Stimulated activated memory B cell treated with anti-CD40 and anti-IgM and Interleukin-4, amounts not matched to agents 10 μg/mL and 1 μg/mL and 100 μg/mL, for 72 hours (primary cell): ENCODE measurements around the gene PAWR.
"Not testable (repeated sequence)": the region's sequence is repeated elsewhere in the genome, so short reads cannot be mapped to it uniquely, and the experiment has no call there.

Experiments used
- ATAC-seq: fragments of 150-1000 bp; cut with Tn5 transposase; 2 replicates; pipeline ENCODE4 v1.10.0; 2021
- H3K27ac Mint-ChIP-seq: one replicate; pipeline ENCODE4 v1.8.0; 2022; ENCODE audit warnings: mild to moderate bottlenecking, mixed read lengths
- H3K27me3 Mint-ChIP-seq: one replicate; pipeline ENCODE4 v1.8.0; 2022; ENCODE audit warnings: mixed read lengths
- H3K36me3 Mint-ChIP-seq: one replicate; pipeline ENCODE4 v1.8.0; 2022; ENCODE audit warnings: mixed read lengths
- H3K4me1 Mint-ChIP-seq: one replicate; pipeline ENCODE4 v1.8.0; 2022; ENCODE audit warnings: mixed read lengths
- H3K4me3 Mint-ChIP-seq: one replicate; pipeline ENCODE4 v1.8.0; 2022; ENCODE audit warnings: mild to moderate bottlenecking, moderate library complexity, mixed read lengths
- H3K9me3 Mint-ChIP-seq: one replicate; pipeline ENCODE4 v1.8.0; 2022; ENCODE audit warnings: mixed read lengths

PAWR gene

GRCh38 chr12:79673354-79673753, 17.4 kb downstream of the PAWR start:
- no peaks in the 10 kb centered on the region for H3K9me3 Mint-ChIP-seq

DNA sequence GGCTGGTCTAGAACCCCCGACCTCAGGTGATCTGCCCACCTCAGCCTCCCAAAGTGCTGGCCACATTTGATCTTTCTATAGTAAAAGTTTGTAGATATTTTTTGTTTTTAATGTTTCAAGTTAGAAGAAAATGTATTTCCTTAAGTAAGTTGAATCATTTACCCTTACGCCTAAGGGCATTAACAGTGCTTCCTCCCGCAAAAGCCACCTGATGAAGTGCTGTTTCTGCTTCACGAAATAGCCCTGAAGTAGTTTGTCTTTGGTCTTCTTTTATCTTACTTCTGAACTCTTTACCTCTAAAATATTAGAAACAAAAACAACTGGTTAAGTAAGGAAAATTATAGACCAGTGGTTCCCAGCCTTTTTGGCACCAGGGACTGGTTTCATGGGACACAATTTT, 22.7 kb downstream of the PAWR start:
- Mint-ChIP-seq H3K9me3 (no peaks in the 10 kb centered on the region), H3K27me3 (no peaks in the 10 kb centered on the region), H3K27ac (no peak overlapping the region), H3K4me3 (no peak overlapping the region), H3K4me1 (peaks cover 31% of the 10 kb centered on the region), H3K36me3 (peaks cover 7% of the 10 kb centered on the region)
- ATAC-seq = no peak

More at GRCh38 chr12:79673354-79673753, 17.4 kb downstream of the PAWR start:
- peak overlapping the region; percentile 48 for H3K27ac Mint-ChIP-seq
- H3K36me3 Mint-ChIP-seq = peaks cover 11% of the 10 kb centered on the region
- peak; percentile 70 for ATAC-seq
- H3K4me3 Mint-ChIP-seq = no peak overlapping the region
- H3K27me3 Mint-ChIP-seq = no peaks in the 10 kb centered on the region
- H3K4me1 Mint-ChIP-seq = peaks cover 48% of the 10 kb centered on the region

GRCh38 chr12:79665212-79665887, 25.4 kb downstream of the PAWR start:
- Mint-ChIP-seq H3K27me3 (no peaks in the 10 kb centered on the region), H3K36me3 (peaks cover 7% of the 10 kb centered on the region), H3K27ac (no peak overlapping the region), H3K4me1 (peaks cover 27% of the 10 kb centered on the region), H3K4me3 (no peak overlapping the region), H3K9me3 (no peaks in the 10 kb centered on the region)
- ATAC-seq = no peak

- H3K27me3 Mint-ChIP-seq = no peaks in the 10 kb centered on the region
- peaks cover 33% of the 10 kb centered on the region for H3K4me1 Mint-ChIP-seq
- H3K27ac Mint-ChIP-seq = no peak overlapping the region
- no peak overlapping the region for H3K4me3 Mint-ChIP-seq
- no peak for ATAC-seq
- H3K9me3 Mint-ChIP-seq = no peaks in the 10 kb centered on the region
- peaks cover 7% of the 10 kb centered on the region for H3K36me3 Mint-ChIP-seq
Measured at GRCh38 chr12:79664518-79664917, 26.2 kb downstream of the PAWR start.

DNA sequence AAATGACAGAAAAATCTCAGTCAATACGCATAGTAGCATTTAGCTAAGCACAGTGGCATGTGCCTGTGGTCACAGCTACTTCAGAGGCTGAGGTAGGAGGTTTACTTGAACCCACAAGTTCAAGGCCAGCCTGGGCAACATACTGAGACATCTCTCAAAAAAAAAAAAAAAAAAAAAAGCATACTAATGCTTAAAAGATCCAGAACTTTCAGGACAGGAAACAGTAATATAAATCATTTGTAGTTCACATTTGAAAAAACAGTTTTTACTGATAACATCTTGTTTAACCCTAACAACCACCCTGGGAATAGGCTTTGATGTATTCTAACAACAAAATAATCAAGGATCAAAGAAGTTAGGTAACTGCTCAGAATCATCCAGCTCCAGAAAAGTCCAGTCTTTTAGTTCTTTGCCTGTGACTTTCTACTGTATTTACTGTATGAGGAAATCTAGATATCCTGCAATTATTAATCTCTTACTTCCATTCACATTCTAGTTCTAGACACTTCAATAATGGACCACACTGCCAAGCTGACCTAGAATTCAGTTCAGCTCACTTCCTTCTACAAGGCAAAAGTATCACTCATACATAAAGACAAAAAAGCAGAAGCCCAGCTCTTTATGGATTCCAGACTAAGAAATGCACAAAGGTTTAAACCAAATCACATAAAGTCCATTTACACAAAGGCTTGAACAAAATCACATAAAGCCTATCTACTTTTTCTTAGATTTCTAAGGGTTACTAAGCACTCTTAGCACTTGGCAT, 28.5 kb downstream of the PAWR start:
- no peak overlapping the region for H3K27ac Mint-ChIP-seq
- peaks cover 7% of the 10 kb centered on the region for H3K36me3 Mint-ChIP-seq
- H3K4me1 Mint-ChIP-seq = peaks cover 33% of the 10 kb centered on the region
- H3K9me3 Mint-ChIP-seq = no peaks in the 10 kb centered on the region
- H3K4me3 Mint-ChIP-seq = no peak overlapping the region
- no peak for ATAC-seq
- H3K27me3 Mint-ChIP-seq = no peaks in the 10 kb centered on the region

DNA sequence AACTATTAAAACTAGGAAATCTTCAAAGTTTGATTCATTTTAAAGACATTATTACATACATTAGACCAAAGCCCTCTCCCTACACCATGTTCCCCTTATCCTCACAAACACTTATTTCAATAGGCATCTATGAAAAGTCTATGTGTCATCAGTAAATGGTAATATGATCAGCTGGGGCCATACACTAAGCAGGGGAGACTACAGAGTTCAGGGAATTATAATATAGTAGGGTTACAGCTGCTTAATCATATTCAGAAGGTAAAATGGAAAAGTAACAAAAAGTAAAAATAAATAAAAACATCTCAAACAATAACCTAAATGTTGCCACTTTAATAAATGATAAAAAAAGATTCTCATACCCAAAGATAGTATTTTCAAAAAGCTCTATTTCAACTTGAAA, 29.1 kb downstream of the PAWR start:
- Mint-ChIP-seq H3K36me3 (peaks cover 12% of the 10 kb centered on the region), H3K4me1 (peaks cover 32% of the 10 kb centered on the region), H3K9me3 (no peaks in the 10 kb centered on the region), H3K27me3 (no peaks in the 10 kb centered on the region), H3K4me3 (no peak overlapping the region), H3K27ac (no peak overlapping the region)
- ATAC-seq = no peak

- no peaks in the 10 kb centered on the region for H3K9me3 Mint-ChIP-seq
- no peak overlapping the region for H3K4me3 Mint-ChIP-seq
Measured at GRCh38 chr12:79659961-79660431, 30.8 kb downstream of the PAWR start.

DNA sequence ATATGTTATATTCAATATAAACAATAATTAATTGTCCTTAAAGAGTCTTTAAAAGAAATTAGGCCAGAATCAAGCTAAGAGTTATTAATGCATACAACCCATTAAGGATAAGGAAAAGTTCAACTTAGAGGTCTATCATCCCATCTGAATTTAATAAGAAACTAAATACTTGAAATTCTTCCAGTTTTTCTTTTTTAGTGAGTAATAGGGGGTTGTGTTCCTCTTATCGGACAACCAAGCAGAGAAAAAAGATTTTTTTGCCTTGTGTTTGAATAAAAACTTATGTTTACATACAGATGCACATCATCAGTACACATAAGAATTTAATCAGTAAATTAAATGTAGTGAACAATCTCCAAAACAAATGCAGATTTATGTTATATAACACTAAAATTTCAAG, 32.5 kb downstream of the PAWR start:
- peaks cover 22% of the 10 kb centered on the region for H3K36me3 Mint-ChIP-seq
- no peaks in the 10 kb centered on the region for H3K27me3 Mint-ChIP-seq
- no peak overlapping the region for H3K4me3 Mint-ChIP-seq
- no peak for ATAC-seq
- H3K9me3 Mint-ChIP-seq = no peaks in the 10 kb centered on the region
- H3K4me1 Mint-ChIP-seq = peaks cover 21% of the 10 kb centered on the region
- H3K27ac Mint-ChIP-seq = no peak overlapping the region

More at GRCh38 chr12:79659961-79660431, 30.8 kb downstream of the PAWR start:
- no peak overlapping the region for H3K27ac Mint-ChIP-seq
- H3K36me3 Mint-ChIP-seq = peaks cover 22% of the 10 kb centered on the region
- no peak for ATAC-seq
- no peaks in the 10 kb centered on the region for H3K27me3 Mint-ChIP-seq
- H3K4me1 Mint-ChIP-seq = peaks cover 23% of the 10 kb centered on the region

GRCh38 chr12:79657136-79657535, 33.6 kb downstream of the PAWR start:
- Mint-ChIP-seq H3K27me3 (no peaks in the 10 kb centered on the region), H3K36me3 (peaks cover 22% of the 10 kb centered on the region), H3K27ac (no peak overlapping the region), H3K4me1 (peaks cover 15% of the 10 kb centered on the region), H3K9me3 (no peaks in the 10 kb centered on the region), H3K4me3 (no peak overlapping the region)
- ATAC-seq = no peak

DNA sequence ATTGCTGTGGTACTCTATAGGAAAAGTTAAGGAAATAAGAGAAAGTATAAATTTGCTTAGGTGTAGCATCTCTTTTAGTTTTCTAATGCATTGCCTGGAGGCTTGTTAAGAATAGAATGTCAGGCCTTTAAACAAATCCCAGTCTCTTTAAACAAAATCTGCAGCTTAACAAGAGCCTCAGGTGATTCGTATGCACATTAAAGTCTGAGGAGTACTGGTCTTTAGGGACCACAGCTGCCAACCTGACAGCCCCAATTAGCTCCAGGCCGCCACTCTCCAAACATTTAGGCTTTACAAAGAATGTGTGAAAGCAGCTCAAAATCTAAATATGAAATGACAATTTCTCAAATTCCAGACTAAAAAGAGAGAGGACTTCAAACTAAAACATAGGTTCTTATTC, 35.7 kb downstream of the PAWR start:
- Mint-ChIP-seq H3K9me3 (no peaks in the 10 kb centered on the region), H3K4me1 (peaks cover 10% of the 10 kb centered on the region), H3K36me3 (peaks cover 27% of the 10 kb centered on the region), H3K27me3 (no peaks in the 10 kb centered on the region), H3K4me3 (no peak overlapping the region), H3K27ac (no peak overlapping the region)
- no peak for ATAC-seq

- H3K4me1 Mint-ChIP-seq = peaks cover 14% of the 10 kb centered on the region
- H3K27ac Mint-ChIP-seq = no peak overlapping the region
- no peaks in the 10 kb centered on the region for H3K27me3 Mint-ChIP-seq
- H3K9me3 Mint-ChIP-seq = no peaks in the 10 kb centered on the region
- no peak for ATAC-seq
- peaks cover 31% of the 10 kb centered on the region for H3K36me3 Mint-ChIP-seq
- H3K4me3 Mint-ChIP-seq = no peak overlapping the region
Measured at GRCh38 chr12:79652521-79652920, 38.2 kb downstream of the PAWR start.

DNA sequence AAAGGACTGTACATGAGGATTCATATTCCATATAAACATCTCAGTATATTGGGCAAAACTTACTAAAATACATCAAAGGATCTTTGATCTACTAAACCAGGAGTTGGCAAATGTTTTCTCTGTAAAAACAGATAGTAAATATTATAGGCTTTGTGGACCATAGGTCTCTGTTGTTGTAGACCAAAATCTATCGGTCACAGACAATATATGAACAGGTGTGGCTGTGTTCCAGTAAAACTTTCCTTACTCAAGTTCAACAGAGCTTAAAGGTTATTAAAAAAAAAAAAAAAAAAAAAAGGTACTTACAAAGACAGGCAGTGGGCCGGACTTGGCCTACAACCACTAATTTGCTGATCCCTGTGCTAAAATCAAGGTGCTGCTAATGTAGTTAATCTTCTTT, 40.3 kb downstream of the PAWR start:
- H3K27me3 Mint-ChIP-seq = no peaks in the 10 kb centered on the region
- peaks cover 7% of the 10 kb centered on the region for H3K4me1 Mint-ChIP-seq
- no peaks in the 10 kb centered on the region for H3K9me3 Mint-ChIP-seq
- H3K36me3 Mint-ChIP-seq = peaks cover 18% of the 10 kb centered on the region
- ATAC-seq = no peak
- no peak overlapping the region for H3K27ac Mint-ChIP-seq
- H3K4me3 Mint-ChIP-seq = no peak overlapping the region

GRCh38 chr12:79648881-79649280, 41.9 kb downstream of the PAWR start:
- H3K4me3 Mint-ChIP-seq = no peak overlapping the region
- no peaks in the 10 kb centered on the region for H3K9me3 Mint-ChIP-seq
- H3K4me1 Mint-ChIP-seq = peaks cover 7% of the 10 kb centered on the region
- H3K36me3 Mint-ChIP-seq = peaks cover 18% of the 10 kb centered on the region
- no peak overlapping the region for H3K27ac Mint-ChIP-seq
- ATAC-seq = no peak
- H3K27me3 Mint-ChIP-seq = no peaks in the 10 kb centered on the region

DNA sequence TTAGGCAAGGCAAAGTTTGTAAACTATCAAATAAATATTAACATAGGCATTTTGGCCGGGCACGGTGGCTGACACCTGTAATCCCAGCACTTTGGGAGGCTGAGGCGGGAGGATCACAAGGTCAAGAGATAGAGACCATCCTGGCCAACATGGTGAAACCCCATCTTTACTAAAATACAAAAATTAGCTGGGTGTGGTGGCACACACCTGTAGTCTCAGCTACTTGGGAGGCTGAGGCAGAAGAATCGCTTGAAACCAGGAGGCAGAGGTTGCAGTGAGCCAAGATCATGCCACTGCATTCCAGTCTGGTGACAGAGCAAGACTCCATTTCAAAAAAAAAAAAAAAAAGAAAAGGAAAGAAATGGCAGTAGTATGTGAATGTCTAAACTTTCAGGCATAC, 43.9 kb downstream of the PAWR start:
- H3K9me3 Mint-ChIP-seq, H3K27ac Mint-ChIP-seq, H3K4me3 Mint-ChIP-seq, H3K4me1 Mint-ChIP-seq, ATAC-seq, H3K27me3 Mint-ChIP-seq: not testable (repeated sequence)
- H3K36me3 Mint-ChIP-seq = peaks cover 15% of the 10 kb centered on the region

- H3K9me3 Mint-ChIP-seq = no peaks in the 10 kb centered on the region
- H3K27me3 Mint-ChIP-seq = no peaks in the 10 kb centered on the region
- ATAC-seq = no peak
- H3K27ac Mint-ChIP-seq = no peak overlapping the region
- H3K4me1 Mint-ChIP-seq = peaks cover 9% of the 10 kb centered on the region
- no peak overlapping the region for H3K4me3 Mint-ChIP-seq
- H3K36me3 Mint-ChIP-seq = peaks cover 13% of the 10 kb centered on the region
Measured at GRCh38 chr12:79645235-79645630, 45.5 kb downstream of the PAWR start.
